ENCODE results near the gene LARGE1. TPM values are rescaled to one million over a fixed set of nuclear protein-coding genes. Genes with fewer than 3 reads are reported as not detected.

Gene LARGE1
- total and polyA plus RNA-seq, 11 donors: 31.2 to 211 (median 129) TPM

- DNase-seq: no peak
- H3K4me3 ChIP-seq: no peak overlapping the region
- no peaks in the 10 kb centered on the region for H3K27me3 ChIP-seq
- peaks cover 0 to 63% (median 31%) of the 10 kb centered on the region in 12 donors for H3K4me1 ChIP-seq
- TF ChIP-seq, protein P1, sequence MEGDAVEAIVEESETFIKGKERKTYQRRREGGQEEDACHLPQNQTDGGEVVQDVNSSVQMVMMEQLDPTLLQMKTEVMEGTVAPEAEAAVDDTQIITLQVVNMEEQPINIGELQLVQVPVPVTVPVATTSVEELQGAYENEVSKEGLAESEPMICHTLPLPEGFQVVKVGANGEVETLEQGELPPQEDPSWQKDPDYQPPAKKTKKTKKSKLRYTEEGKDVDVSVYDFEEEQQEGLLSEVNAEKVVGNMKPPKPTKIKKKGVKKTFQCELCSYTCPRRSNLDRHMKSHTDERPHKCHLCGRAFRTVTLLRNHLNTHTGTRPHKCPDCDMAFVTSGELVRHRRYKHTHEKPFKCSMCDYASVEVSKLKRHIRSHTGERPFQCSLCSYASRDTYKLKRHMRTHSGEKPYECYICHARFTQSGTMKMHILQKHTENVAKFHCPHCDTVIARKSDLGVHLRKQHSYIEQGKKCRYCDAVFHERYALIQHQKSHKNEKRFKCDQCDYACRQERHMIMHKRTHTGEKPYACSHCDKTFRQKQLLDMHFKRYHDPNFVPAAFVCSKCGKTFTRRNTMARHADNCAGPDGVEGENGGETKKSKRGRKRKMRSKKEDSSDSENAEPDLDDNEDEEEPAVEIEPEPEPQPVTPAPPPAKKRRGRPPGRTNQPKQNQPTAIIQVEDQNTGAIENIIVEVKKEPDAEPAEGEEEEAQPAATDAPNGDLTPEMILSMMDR (IDR thresholded peaks at IDR 0.05): no peak
- TF ChIP-seq POLR2A (IDR thresholded peaks at IDR 0.05): no peak
- intact Hi-C loops (cut with DNase I): no loop called here
- 38 to 54% (median 46%) methylated on average over 5 of the region's 5 CpGs for WGBS, 4 donors
- peak in 2 of 4 donors; percentile 12 to 30 for ATAC-seq
- H3K27ac ChIP-seq: peak overlapping the region in 9 of 12 donors; percentile 31 to 76 (median 58)
- H3K9me3 ChIP-seq: no peaks in the 10 kb centered on the region
- no peaks in the 10 kb centered on the region for H3K36me3 ChIP-seq
These were observed 88.6 kb downstream of the LARGE1 start for GRCh38 chr22:33831651-33832050.

- H3K27ac ChIP-seq: peak overlapping the region in 6 of 12 donors; percentile 7 to 76 (median 32)
- peaks cover 0 to 58% (median 27%) of the 10 kb centered on the region in 12 donors for H3K4me1 ChIP-seq
- no peak overlapping the region for H3K4me3 ChIP-seq
- intact Hi-C loops (cut with DNase I): no loop called here
- H3K27me3 ChIP-seq: no peaks in the 10 kb centered on the region
- TF ChIP-seq, protein P1 (IDR thresholded peaks at IDR 0.05): no peak
- no peak for TF ChIP-seq POLR2A (IDR thresholded peaks at IDR 0.05)
- no peaks in the 10 kb centered on the region for H3K9me3 ChIP-seq
- ATAC-seq (no peak), DNase-seq (no peak)
- no peaks in the 10 kb centered on the region for H3K36me3 ChIP-seq
- 51 to 66% (median 60%) methylated on average over 11 of the region's 11 CpGs for WGBS, 4 donors
These were observed 89.1 kb downstream of the LARGE1 start for GRCh38 chr22:33831207-33831606.

DNA sequence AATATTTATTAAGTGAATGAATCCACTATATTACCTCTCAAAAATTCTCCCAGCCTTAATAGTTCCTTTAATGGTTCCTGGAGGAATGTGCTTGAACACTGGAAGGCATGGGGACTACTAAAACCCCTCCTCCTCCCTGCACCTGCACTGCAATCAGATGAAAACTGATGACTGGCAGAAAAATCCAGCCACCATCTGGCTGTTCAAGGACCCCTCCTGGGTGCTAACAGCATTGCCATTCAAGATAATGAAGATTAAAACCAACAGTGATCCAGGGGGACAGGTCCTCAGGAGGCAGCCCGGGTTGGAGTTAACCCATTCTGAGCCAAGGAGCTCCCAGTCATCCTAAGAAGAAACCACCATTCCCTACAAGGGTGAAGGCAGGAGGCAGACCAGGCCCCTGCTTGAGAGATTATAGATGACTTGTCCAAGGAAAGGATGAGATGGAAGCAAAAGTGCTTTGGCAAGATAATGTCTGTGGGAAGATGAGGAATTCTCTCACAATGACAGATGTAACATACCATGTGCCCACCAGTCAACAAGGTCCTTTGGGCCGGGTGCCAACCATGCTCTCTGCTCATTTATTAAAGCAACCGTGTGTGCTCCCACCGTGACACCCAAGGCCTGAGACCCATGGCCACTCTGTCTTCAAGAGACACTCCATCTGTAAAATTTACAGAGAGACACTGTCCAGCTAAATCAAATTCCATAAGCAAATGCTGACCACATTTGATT, 90.6 kb downstream of the LARGE1 start:
- intact Hi-C loops (cut with DNase I): no loop called here
- TF ChIP-seq, protein P1 (IDR thresholded peaks at IDR 0.05): no peak
- no peak for TF ChIP-seq POLR2A (IDR thresholded peaks at IDR 0.05)
- Histone ChIP-seq H3K27ac (peak overlapping the region in 4 of 12 donors; percentile 4 to 76 (median 28)), H3K27me3 (no peaks in the 10 kb centered on the region), H3K36me3 (no peaks in the 10 kb centered on the region), H3K4me3 (no peak overlapping the region), H3K9me3 (no peaks in the 10 kb centered on the region), H3K4me1 (peaks cover 0 to 56% (median 28%) of the 10 kb centered on the region in 12 donors)
- DNase-seq: no peak
- no peak for ATAC-seq
- whole genome bisulfite sequencing, 4 donors: 28 to 48% (median 42%) methylated on average over 4 of the region's 4 CpGs

DNA sequence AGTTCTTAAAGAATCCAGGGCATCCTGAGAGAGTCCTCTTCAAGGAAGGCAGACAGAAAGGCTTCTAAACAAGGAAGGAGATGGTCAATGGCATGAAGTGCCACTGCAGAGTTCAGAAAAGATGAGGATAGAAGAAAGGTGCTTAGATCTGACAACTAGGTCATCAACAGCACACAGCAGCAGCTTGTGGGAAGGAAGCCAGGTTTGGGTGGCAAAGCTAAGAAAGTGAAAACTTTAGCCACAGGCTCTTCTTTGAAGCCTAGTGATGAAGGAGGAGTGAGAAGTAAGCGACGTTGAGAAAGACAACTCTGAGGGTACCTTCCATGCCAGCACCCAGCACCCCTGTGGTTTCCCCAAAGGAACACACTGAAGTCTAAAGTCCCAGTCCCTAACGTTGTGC, 92.0 kb downstream of the LARGE1 start:
- peaks cover 0 to 67% (median 29%) of the 10 kb centered on the region in 12 donors for H3K4me1 ChIP-seq
- no peak for TF ChIP-seq POLR2A (IDR thresholded peaks at IDR 0.05)
- TF ChIP-seq, protein P1 (IDR thresholded peaks at IDR 0.05): no peak
- no peaks in the 10 kb centered on the region for H3K36me3 ChIP-seq
- intact Hi-C loops (cut with DNase I): no loop called here
- H3K27ac ChIP-seq: no peak overlapping the region
- no peaks in the 10 kb centered on the region for H3K27me3 ChIP-seq
- H3K9me3 ChIP-seq: no peaks in the 10 kb centered on the region
- no peak for DNase-seq
- no peak overlapping the region for H3K4me3 ChIP-seq
- ATAC-seq: no peak
- WGBS, 4 donors: 79 to 85% (median 83%) methylated on average over 3 of the region's 3 CpGs
